ENCODE data around the gene SLC35D1. TPM values are rescaled to one million over a fixed set of nuclear protein-coding genes. Genes with fewer than 3 reads are reported as not detected.

SLC35D1 gene
- total and polyA plus RNA-seq, 9 of the 15 experiments (the other 6 are each of a cell fraction or from before 2014, with no cell fraction given), result 2.3 to 10.4 (median 6.4) TPM

DNA sequence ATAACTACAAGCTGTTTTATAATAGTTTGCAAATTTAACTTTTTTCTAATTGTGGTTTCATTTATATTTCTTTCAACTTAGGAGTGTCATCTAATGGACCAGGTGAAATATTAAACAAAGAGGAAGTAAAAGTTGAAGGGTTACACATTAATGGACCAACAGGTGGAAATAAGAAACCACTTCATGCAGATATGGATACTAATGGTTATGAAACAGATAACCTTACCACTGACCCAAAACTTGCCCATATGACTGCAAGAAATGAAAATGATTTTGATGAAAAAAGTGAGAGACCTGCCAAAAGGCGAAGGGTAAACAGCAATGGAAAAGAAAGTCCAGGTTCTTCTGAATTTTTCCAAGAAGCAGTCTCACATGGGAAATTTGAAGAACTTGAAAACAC lies 69.5 kb downstream of the SLC35D1 start:
- Histone ChIP-seq H3K79me2 (ENCODE audit: control insufficient read depth, insufficient read depth, low read length) (no peaks in the 10 kb centered on the region), H3K27me3 (ENCODE audit: control insufficient read depth in 2 of 2, insufficient read depth in 2 of 2, low read length in 2 of 2) (no peaks in the 10 kb centered on the region), H3K9me1 (ENCODE audit: control insufficient read depth, insufficient read depth, low read length) (no peaks in the 10 kb centered on the region), H3K27ac (ENCODE audit: extremely low read depth, low read depth, low read length) (no peak overlapping the region), H3K4me1 (replicated peaks in 1 of 2; ENCODE audit: control insufficient read depth in 2 of 2, insufficient read depth in 2 of 2, low read length in 2 of 2) (no peaks in the 10 kb centered on the region), H3K4me3 (no peak overlapping the region), H3K4me2 (ENCODE audit: insufficient read depth, low read length) (no peak overlapping the region), H3K9me3 (replicated peaks; ENCODE audit: control insufficient read depth, insufficient read depth, low read depth, low read length) (no peaks in the 10 kb centered on the region), H2AFZ (ENCODE audit: low read depth, low read length) (no peak overlapping the region), H4K20me1 (replicated peaks; ENCODE audit: control insufficient read depth, insufficient read depth, low read length) (no peaks in the 10 kb centered on the region), H3K9ac (ENCODE audit: insufficient read depth in 1 of 2, low read depth in 2 of 2, low read length in 2 of 2) (no peak overlapping the region), H3K36me3 (ENCODE audit: control insufficient read depth, insufficient read depth, low read length) (peaks cover 94% of the 10 kb centered on the region)
- BruUV-seq (replicated peaks), result no TSS peak
- ChIA-PET CTCF (ENCODE audit: low intra/inter-chr PET ratio) (no interaction called here), POLR2A (no interaction called here)
- DNase-seq (ENCODE audit: extremely low read depth in 1 of 4, low spot score in 3 of 4) (no peak), ATAC-seq (no peak), FAIRE-seq (no peak)
- in situ Hi-C loops (cut with MboI), result loop anchor here (25.0 kb wide), 1 partner anchor 503 kb away; no protein-coding TSS in a partner anchor
- intact Hi-C loops (cut with micrococcal nuclease), result no loop called here
- no peak for TF ChIP-seq ESRRB (CRISPR knock-in tag; IDR thresholded peaks at IDR 0.05; ENCODE audit: borderline replicate concordance)
- no peak for TF ChIP-seq ZNF217 (CRISPR knock-in tag; IDR thresholded peaks at IDR 0.05)
- TF ChIP-seq ZZZ3 (IDR thresholded peaks at IDR 0.05), result no peak
- no peak for TF ChIP-seq PCBP2 (IDR thresholded peaks at IDR 0.05; ENCODE audit: low read depth, low read length, poor library complexity, severe bottlenecking)
- TF ChIP-seq, protein P1, sequence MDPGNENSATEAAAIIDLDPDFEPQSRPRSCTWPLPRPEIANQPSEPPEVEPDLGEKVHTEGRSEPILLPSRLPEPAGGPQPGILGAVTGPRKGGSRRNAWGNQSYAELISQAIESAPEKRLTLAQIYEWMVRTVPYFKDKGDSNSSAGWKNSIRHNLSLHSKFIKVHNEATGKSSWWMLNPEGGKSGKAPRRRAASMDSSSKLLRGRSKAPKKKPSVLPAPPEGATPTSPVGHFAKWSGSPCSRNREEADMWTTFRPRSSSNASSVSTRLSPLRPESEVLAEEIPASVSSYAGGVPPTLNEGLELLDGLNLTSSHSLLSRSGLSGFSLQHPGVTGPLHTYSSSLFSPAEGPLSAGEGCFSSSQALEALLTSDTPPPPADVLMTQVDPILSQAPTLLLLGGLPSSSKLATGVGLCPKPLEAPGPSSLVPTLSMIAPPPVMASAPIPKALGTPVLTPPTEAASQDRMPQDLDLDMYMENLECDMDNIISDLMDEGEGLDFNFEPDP (CRISPR knock-in tag; IDR thresholded peaks at IDR 0.05), result no peak
- no peak for TF ChIP-seq LCOR (CRISPR knock-in tag; IDR thresholded peaks at IDR 0.05)
- WGBS (ENCODE audit: insufficient coverage, low coverage, missing lambda C conversion rate), result 94% methylated on average over 1 of the region's 1 CpG
